BLaER1 (cell line): ENCODE data around the gene PIP5K1B.
A peak's percentile ranks its signal among the peaks of the same experiment; 100 is the strongest.

Source experiments
- H3K27ac ChIP-seq: shearing (Covaris generic); formaldehyde crosslinking; 2 replicates; pipeline ENCODE4 v1.8.1; 2022
- H3K27me3 ChIP-seq: shearing (Covaris generic); formaldehyde crosslinking; 2 replicates; pipeline ENCODE4 v1.8.1; 2022
- H3K36me3 ChIP-seq: shearing (Covaris generic); formaldehyde crosslinking; 2 replicates; pipeline ENCODE4 v1.8.1; 2022
- H3K4me1 ChIP-seq: shearing (Covaris generic); formaldehyde crosslinking; 2 replicates; pipeline ENCODE4 v1.8.1; 2022
- H3K4me2 ChIP-seq: shearing (Covaris generic); formaldehyde crosslinking; 2 replicates; pipeline ENCODE4 v1.8.1; 2022
- H3K4me3 ChIP-seq: shearing (Covaris generic); formaldehyde crosslinking; 2 replicates; pipeline ENCODE4 v1.8.1; 2022
- H3K9ac ChIP-seq: shearing (Covaris generic); formaldehyde crosslinking; 2 replicates; pipeline ENCODE4 v1.8.1; 2022
- H3K9me3 ChIP-seq: shearing (Covaris generic); formaldehyde crosslinking; 2 replicates; pipeline ENCODE4 v1.8.1; 2022
- H4K20me1 ChIP-seq: shearing (Covaris generic); formaldehyde crosslinking; 2 replicates; pipeline ENCODE4 v1.8.1; 2022
- Cebpa-rat ChIP-seq: shearing (Covaris generic); IDR thresholded peaks from 2 replicates; pipeline ENCODE4 v1.8.1; 2022

PIP5K1B gene, protein sequence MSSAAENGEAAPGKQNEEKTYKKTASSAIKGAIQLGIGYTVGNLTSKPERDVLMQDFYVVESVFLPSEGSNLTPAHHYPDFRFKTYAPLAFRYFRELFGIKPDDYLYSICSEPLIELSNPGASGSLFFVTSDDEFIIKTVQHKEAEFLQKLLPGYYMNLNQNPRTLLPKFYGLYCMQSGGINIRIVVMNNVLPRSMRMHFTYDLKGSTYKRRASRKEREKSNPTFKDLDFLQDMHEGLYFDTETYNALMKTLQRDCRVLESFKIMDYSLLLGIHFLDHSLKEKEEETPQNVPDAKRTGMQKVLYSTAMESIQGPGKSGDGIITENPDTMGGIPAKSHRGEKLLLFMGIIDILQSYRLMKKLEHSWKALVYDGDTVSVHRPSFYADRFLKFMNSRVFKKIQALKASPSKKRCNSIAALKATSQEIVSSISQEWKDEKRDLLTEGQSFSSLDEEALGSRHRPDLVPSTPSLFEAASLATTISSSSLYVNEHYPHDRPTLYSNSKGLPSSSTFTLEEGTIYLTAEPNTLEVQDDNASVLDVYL

GRCh38 chr9:68704814-68705530 lies at the start of gene PIP5K1B:
TSS of gene PIP5K1B (plus strand) at chr9:68705240. CDS start at chr9:68822615, 117,375 bp downstream.
- H3K4me2 ChIP-seq, result peak within 1 kb of the TSS; percentile 97
- H3K27me3 ChIP-seq, result peaks cover 27% of the 10 kb centered on the region
- no peak for TF ChIP-seq Cebpa-rat
- H3K36me3 ChIP-seq, result no peaks in the 10 kb centered on the region
- H3K4me1 ChIP-seq, result peaks cover 26% of the 10 kb centered on the region
- H3K4me3 ChIP-seq, result peak within 1 kb of the TSS; percentile 79
- H3K9me3 ChIP-seq, result no peaks in the 10 kb centered on the region
- H3K27ac ChIP-seq, result peak within 1 kb of the TSS; percentile 72
- H4K20me1 ChIP-seq, result peaks cover 12% of the 10 kb centered on the region; the same call in 1 of the 2 replicates
- H3K9ac ChIP-seq, result peak within 1 kb of the TSS; percentile 78

- H3K36me3 ChIP-seq, result no peaks in the 10 kb centered on the region
- no peaks in the 10 kb centered on the region for H3K4me1 ChIP-seq
- no peak overlapping the region for H3K4me3 ChIP-seq
- H3K9me3 ChIP-seq, result no peaks in the 10 kb centered on the region
- no peaks in the 10 kb centered on the region for H3K27me3 ChIP-seq
- no peak overlapping the region for H3K4me2 ChIP-seq
- H3K27ac ChIP-seq, result no peak overlapping the region
- no peaks in the 10 kb centered on the region for H4K20me1 ChIP-seq
- TF ChIP-seq Cebpa-rat, result no peak
- no peak overlapping the region for H3K9ac ChIP-seq
Measured at GRCh38 chr9:68664036-68664435, 41.0 kb upstream of the PIP5K1B start.

GRCh38 chr9:68668127-68668526 lies 36.9 kb upstream of the PIP5K1B start:
- no peak for TF ChIP-seq Cebpa-rat
- Histone ChIP-seq H3K9me3 (no peaks in the 10 kb centered on the region), H3K4me1 (no peaks in the 10 kb centered on the region), H3K27me3 (no peaks in the 10 kb centered on the region), H4K20me1 (no peaks in the 10 kb centered on the region), H3K4me2 (no peak overlapping the region), H3K27ac (no peak overlapping the region), H3K9ac (no peak overlapping the region), H3K4me3 (no peak overlapping the region), H3K36me3 (no peaks in the 10 kb centered on the region)

DNA sequence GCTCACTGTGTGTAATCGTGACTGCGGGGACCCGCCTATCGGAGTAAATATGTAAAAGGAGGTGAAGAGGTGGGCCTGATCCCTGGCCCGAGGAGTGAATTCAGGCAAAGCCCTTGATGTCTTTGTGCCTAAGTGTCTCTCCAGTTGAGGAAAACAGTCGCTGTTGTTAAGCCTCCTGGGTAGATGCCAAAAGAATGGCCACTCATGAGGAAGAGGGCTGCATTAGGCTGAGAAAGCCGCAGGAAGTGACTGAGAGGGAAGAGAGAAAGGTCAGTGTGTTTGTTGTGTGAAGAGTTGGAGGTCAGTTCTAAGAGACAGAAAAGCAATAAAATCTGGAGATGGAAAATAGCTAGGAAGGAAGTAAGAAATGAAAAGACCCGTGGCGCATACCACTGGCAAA lies 35.8 kb upstream of the PIP5K1B start:
- H3K9ac ChIP-seq, result no peak overlapping the region
- H3K36me3 ChIP-seq, result no peaks in the 10 kb centered on the region
- no peak overlapping the region for H3K4me2 ChIP-seq
- TF ChIP-seq Cebpa-rat, result no peak
- H3K4me3 ChIP-seq, result no peak overlapping the region
- no peaks in the 10 kb centered on the region for H3K27me3 ChIP-seq
- no peaks in the 10 kb centered on the region for H3K9me3 ChIP-seq
- H3K27ac ChIP-seq, result no peak overlapping the region
- H4K20me1 ChIP-seq, result no peaks in the 10 kb centered on the region
- H3K4me1 ChIP-seq, result no peaks in the 10 kb centered on the region

DNA sequence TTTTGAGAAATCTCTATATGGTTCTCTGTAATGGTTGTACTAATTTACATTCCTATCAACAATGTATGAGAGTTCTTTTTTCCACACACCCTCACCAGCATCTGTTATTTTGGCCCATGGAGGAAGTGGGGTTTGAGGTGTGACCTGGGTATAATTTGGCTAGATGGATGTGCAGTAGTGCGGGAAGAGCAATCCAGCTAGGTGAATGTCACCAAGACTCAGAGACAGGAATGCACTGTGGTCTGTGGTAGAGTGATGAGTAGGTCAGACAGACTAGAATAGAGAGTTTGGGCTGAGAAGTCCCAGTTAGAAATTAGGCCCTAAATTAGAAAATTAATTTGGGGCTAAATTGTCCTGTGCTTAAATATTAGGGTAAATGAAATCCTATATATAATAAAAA lies 32.8 kb upstream of the PIP5K1B start:
- Histone ChIP-seq H3K27ac (no peak overlapping the region), H3K9ac (no peak overlapping the region), H3K36me3 (no peaks in the 10 kb centered on the region), H3K4me3 (no peak overlapping the region), H3K4me1 (no peaks in the 10 kb centered on the region), H4K20me1 (no peaks in the 10 kb centered on the region), H3K27me3 (no peaks in the 10 kb centered on the region), H3K4me2 (no peak overlapping the region), H3K9me3 (no peaks in the 10 kb centered on the region)
- TF ChIP-seq Cebpa-rat, result no peak

- Histone ChIP-seq H3K4me1 (no peaks in the 10 kb centered on the region), H3K9me3 (no peaks in the 10 kb centered on the region), H3K27me3 (no peaks in the 10 kb centered on the region), H4K20me1 (no peaks in the 10 kb centered on the region), H3K4me3 (no peak overlapping the region), H3K36me3 (no peaks in the 10 kb centered on the region), H3K4me2 (no peak overlapping the region), H3K27ac (no peak overlapping the region), H3K9ac (no peak overlapping the region)
- no peak for TF ChIP-seq Cebpa-rat
Measured at GRCh38 chr9:68672625-68673024, 32.4 kb upstream of the PIP5K1B start.

- peaks cover 3% of the 10 kb centered on the region for H3K4me1 ChIP-seq
- H3K4me2 ChIP-seq, result no peak overlapping the region
- no peaks in the 10 kb centered on the region for H3K27me3 ChIP-seq
- H3K4me3 ChIP-seq, result no peak overlapping the region
- H3K9ac ChIP-seq, result no peak overlapping the region
- TF ChIP-seq Cebpa-rat, result no peak
- no peak overlapping the region for H3K27ac ChIP-seq
- no peaks in the 10 kb centered on the region for H3K36me3 ChIP-seq
- H3K9me3 ChIP-seq, result no peaks in the 10 kb centered on the region
- H4K20me1 ChIP-seq, result no peaks in the 10 kb centered on the region
Measured at GRCh38 chr9:68678430-68678829, 26.6 kb upstream of the PIP5K1B start.

DNA sequence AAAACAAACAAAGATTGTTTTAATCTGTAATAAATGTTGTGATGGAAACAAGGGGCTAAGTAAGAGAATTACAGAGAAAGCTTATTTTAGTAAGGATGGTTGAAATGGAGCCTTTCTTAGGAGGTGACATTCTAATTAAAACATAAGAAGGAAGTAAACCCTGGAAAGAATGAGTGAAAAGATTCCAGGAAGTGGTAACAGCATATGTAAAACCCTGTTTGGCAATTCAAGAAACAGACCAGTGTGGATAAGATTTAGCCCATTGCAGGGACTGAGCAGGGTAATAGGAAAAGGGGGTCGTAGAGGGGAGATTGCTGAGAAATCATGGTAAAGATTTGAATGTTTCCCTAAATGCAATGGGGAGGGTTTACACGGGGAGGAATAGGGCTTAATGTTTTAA lies 21.6 kb upstream of the PIP5K1B start:
- peak overlapping the region; percentile 28; the same call in 1 of the 2 replicates for H3K4me2 ChIP-seq
- TF ChIP-seq Cebpa-rat, result no peak

GRCh38 chr9:68685213-68685612 lies 19.8 kb upstream of the PIP5K1B start:
- Histone ChIP-seq H3K27ac (no peak overlapping the region), H4K20me1 (no peaks in the 10 kb centered on the region), H3K36me3 (no peaks in the 10 kb centered on the region), H3K9ac (no peak overlapping the region), H3K4me3 (no peak overlapping the region), H3K27me3 (no peaks in the 10 kb centered on the region), H3K9me3 (no peaks in the 10 kb centered on the region), H3K4me1 (peaks cover 10% of the 10 kb centered on the region), H3K4me2 (no peak overlapping the region)
- TF ChIP-seq Cebpa-rat, result no peak

More for the DNA sequence above, 21.6 kb upstream of the PIP5K1B start:
- Histone ChIP-seq H3K36me3 (no peaks in the 10 kb centered on the region), H3K27me3 (no peaks in the 10 kb centered on the region), H3K9ac (no peak overlapping the region), H3K4me3 (no peak overlapping the region), H3K27ac (no peak overlapping the region), H3K4me1 (peaks cover 10% of the 10 kb centered on the region), H3K9me3 (no peaks in the 10 kb centered on the region), H4K20me1 (no peaks in the 10 kb centered on the region)

DNA sequence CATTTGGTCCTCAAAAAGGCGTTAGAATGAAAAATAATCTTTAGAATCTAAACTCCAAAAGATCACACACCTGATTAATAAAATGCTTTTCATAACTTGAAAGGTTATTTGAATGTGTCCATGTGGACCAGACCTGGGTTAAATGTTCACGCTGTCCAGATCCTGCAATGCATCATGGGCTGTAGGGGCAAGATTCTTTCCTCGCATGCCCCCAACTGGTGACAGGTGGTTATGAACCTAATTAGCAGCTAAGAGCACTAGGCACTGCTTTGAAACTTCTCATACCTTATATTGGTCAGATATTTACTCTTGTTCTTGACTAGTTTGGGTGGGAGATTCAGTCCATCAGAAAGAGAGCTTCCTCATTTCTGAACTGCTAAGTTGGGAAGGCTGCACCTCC lies 19.3 kb upstream of the PIP5K1B start:
- no peak overlapping the region for H3K4me3 ChIP-seq
- no peak for TF ChIP-seq Cebpa-rat
- H3K4me1 ChIP-seq, result peaks cover 10% of the 10 kb centered on the region
- H3K9ac ChIP-seq, result no peak overlapping the region
- no peaks in the 10 kb centered on the region for H3K36me3 ChIP-seq
- no peak overlapping the region for H3K4me2 ChIP-seq
- no peak overlapping the region for H3K27ac ChIP-seq
- no peaks in the 10 kb centered on the region for H3K9me3 ChIP-seq
- no peaks in the 10 kb centered on the region for H4K20me1 ChIP-seq
- H3K27me3 ChIP-seq, result no peaks in the 10 kb centered on the region
